Epithelial cell of esophagus (primary cell): ENCODE results near the gene DDX20.
A peak's percentile ranks its signal among the peaks of the same experiment; 100 is the strongest.

ENCODE experiments used
- DNase-seq: peaks from one replicate; pipeline ENCODE4 v3.0.0; 2010; ENCODE audit warnings: low read depth
- H3K4me3 ChIP-seq: 2 replicates; pipeline ENCODE4 v1.5.1; 2011; ENCODE audit warnings: mild to moderate bottlenecking, low read length, control low read depth
- CTCF ChIP-seq: IDR thresholded peaks from 2 replicates; pipeline ENCODE4 v1.5.1; 2011; ENCODE audit warnings: low read depth, mild to moderate bottlenecking, low read length, control low read depth, inconsistent platforms; ENCODE audit not compliant: insufficient read depth; ENCODE audit errors: missing control alignments

Gene DDX20

DNA sequence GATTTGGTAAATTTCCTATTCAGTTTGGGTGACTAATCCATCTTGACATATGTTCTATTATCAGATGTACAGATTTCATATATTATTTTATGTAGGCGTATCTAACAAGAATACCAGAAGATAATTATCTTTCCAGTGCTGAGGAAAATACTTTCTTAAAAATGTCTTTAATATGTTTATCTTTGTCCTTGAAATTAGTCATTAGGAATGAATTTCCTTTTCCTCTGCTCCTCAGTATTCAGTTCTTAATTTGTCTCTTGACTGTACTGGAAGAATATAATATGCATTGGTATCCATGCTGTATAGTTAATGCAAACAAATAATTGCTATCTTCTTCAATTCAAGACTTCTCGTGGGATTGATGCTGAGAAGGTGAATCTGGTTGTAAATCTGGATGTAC lies 6.6 kb downstream of the DDX20 start:
- no peak for DNase-seq
- no peak for TF ChIP-seq CTCF
- H3K4me3 ChIP-seq = no peak overlapping the region

GRCh38 chr1:111768023-111768422 lies 12.3 kb downstream of the DDX20 start:
- TF ChIP-seq CTCF = no peak
- no peak for DNase-seq
- no peak overlapping the region for H3K4me3 ChIP-seq

- no peak for TF ChIP-seq CTCF
- DNase-seq = no peak
- no peak overlapping the region for H3K4me3 ChIP-seq
These were observed 12.9 kb downstream of the DDX20 start for GRCh38 chr1:111768625-111769024.

DNA sequence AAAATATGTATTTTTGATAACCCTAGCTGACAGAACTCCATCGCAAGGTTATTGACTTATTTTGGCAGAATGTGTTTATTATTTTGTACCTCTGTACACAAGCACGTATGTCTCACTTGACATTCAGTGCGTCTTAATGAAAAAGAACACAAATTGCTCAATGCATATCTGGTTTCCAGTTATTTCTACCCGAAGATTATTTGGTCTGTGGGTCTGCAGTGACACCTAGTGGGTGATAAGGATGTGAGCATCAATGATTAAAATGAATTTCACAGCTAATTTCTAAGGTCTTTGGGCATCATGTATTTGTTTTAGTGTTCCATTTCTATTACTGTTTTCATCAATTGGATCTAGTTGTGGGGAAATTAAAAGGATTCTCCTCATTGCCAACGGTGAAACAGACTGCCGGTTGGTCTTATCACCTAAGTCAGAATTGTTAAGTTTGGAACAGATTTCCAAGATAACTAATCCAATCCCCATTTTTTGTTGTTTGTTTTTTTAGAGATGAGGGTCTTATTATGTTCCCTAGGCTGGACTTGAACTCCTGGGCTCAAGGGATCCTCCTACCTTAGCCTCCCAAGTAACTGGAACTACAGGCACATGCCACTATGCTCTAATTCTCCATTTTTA lies 13.9 kb downstream of the DDX20 start:
- peak; percentile 75 for DNase-seq
- no peak overlapping the region for H3K4me3 ChIP-seq
- TF ChIP-seq CTCF = peak; percentile 74

DNA sequence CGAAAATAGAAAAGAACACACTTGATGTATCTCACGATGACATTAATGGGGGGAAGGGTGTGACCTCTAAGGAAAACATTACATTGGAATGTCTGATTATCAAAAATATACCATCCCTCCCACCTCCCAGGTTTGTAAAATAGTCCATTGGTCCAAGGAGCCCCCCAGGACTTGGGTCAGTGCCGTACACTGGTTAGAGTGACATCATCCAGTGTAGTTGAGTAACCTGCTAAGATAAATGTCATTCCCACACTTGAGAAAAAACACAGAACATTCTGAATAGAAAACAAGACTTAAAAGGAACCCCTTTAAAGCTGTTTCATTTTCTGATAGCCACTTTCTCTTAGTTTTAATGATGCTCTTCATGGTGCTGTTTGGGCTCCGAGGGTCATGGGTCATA lies 15.2 kb downstream of the DDX20 start:
- H3K4me3 ChIP-seq = no peak overlapping the region
- no peak for TF ChIP-seq CTCF
- DNase-seq = no peak

DNA sequence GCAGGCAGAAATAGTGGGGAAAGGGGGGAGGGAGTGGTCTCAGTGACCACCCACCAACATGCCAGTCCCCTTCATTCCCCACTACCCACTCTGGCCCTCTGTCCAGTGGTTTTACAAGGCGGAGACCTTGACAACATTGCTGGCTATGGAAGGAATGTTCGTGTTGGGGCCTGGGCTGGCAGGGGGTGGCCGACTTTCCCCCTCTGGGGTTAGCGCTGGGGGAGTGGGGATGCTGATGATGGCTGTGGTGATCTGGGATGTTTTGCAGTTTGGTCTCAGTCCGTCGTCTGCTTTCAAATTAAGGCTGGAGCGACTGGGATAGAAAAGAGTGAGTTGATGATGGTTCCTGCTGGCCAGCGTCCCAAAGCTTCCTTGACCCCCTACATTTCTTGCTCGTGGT lies 20.3 kb downstream of the DDX20 start:
- no peak for TF ChIP-seq CTCF
- H3K4me3 ChIP-seq = no peak overlapping the region
- no peak for DNase-seq

DNA sequence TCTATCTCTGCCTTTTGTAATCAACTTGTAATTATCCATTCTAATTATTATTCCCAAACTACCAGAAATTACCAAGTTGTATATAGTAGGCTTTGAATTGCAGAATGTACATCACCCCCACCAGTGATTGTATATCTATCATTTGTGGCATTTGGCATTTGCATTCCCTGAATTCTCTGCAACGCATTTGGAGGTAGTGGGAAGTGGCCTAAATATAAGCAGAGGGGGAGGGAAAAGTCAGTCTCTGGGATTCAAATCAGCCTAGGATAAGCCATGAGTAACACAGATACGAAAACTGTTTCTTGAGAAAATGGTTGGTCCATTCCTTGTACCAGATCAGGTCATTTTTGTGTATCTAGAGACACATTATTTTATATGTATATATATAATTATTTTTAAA lies 20.7 kb downstream of the DDX20 start:
- H3K4me3 ChIP-seq = no peak overlapping the region
- no peak for TF ChIP-seq CTCF
- no peak for DNase-seq
